GM19351 (cell line): ENCODE results near the gene CCT5.
"Not testable (repeated sequence)": the region's sequence is repeated elsewhere in the genome, so short reads cannot be mapped to it uniquely, and the experiment has no call there.

ENCODE experiments used
- ATAC-seq: cut with Tn5 transposase; IDR thresholded peaks from one replicate; pipeline ENCODE4 v1.9.1; 2021; ENCODE audit warnings: mild to moderate bottlenecking, moderate library complexity; ENCODE audit not compliant: unreplicated experiment

CCT5 gene

DNA sequence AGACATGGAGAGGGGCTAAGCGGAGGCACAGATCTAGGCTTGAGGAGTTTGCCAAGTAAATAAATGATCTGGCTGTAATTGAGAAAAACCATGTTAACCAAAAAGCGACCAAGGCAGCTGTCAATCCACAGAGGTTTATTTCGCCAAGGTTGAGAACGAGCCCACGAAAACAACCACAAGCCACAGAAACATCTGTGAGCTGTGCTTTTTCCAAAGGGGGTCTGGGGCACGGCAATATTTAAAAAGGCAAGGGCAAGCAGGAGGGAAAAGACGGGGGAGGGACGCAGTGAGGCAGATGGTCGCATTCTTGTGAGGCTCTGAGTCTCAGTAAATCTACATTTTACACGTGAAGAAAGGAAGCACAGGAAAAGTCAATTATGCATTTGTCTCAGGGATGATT is 25.4 kb downstream of the CCT5 start:
- no peak for ATAC-seq

- no peak for ATAC-seq
These were observed 25.9 kb downstream of the CCT5 start for GRCh38 chr5:10275991-10276390.

DNA sequence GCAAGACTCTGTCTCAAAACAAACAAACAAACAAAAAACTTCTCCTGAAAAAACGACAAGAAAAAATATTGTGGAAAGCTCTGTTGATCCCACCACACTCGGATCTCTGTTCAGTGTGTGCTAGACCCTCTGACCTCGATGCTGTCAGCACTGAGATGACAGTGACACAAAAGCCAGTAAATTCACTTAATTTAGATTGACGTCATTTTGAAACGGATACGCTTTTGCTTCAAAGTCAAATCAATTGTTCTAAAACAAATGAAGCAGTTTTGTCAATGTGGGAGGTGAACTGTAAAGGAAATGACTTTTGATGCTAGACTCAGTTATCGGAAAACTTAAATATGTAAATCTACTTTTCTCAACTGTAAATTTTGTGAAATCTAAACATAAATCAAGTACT is 26.6 kb downstream of the CCT5 start:
- no peak for ATAC-seq

GRCh38 chr5:10277773-10278630 is 27.9 kb downstream of the CCT5 start:
- ATAC-seq: no peak

GRCh38 chr5:10278658-10279279 is 28.7 kb downstream of the CCT5 start:
- ATAC-seq: no peak

GRCh38 chr5:10279328-10279727 is 29.2 kb downstream of the CCT5 start:
- ATAC-seq: no peak

DNA sequence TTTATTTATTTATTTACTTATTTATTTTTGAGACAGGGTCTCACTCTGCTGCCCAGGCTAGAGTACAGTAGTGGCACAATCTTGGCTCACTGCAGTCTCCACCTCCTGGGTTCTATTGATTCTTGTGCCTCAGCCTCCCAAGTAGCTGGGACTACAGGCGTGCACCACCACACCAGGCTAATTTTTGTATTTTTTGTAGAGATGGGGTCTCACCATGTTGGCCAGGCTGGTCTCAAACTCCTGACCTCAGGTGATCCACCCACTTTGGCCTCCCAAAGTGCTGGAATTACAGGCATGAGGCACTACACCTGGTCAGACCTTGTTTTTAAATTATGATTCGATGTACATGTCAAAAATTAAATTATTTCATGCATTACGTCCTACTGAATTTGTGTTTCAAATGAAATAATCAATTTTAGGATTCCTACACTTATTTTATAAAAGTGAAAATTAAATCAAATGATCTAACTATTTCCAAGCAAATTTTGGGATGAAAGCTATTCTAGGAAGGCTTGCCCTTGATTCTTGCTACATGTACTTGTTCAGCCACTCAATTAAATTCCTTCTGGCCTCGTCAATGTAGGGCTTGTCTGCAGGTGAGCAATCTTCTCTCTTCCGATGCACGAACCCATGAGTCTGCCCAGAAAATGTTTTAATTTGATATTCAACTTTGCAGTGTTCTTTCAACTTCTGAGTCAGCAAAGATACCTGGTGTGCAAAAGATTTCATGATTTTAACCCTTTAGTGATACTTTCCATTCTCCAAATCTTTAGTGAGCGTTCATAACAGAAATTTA is 30.0 kb downstream of the CCT5 start:
- no peak for ATAC-seq

DNA sequence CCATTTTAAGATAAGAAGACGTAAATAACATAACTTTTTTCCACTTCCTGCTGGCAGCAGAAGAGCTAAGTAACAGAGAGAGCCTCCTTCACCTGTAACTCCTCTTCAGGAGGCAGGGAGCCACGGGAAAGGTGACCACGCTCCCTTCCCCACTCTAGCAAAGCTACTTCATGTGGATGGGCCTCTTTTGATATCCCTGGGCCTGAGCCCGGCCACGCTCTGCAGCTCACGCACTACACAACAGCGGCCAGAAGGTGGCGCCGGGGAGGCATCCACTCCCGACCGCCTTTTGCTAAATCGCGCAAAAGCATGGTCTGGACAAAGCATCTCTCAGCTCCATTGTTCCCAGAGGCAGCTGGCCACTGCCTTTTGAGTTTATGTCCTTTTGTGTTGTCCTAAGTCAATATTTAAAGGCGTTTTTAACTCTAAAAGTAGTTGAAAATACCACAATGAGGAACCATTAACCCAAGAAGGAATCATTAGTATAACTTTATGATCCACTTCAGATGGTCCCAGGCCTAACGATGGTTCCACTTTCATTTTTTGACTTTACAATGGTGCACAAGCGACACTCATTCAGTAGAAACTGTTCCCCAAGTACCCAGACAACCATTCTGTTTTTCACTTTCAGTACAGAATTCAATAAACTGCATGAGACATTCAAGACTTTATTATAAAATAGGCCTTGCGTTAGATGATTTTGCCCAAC is 34.0 kb downstream of the CCT5 start:
- ATAC-seq: peak; percentile 97

- not testable (repeated sequence) for ATAC-seq
These were observed 35.3 kb downstream of the CCT5 start for GRCh38 chr5:10285362-10285761.

DNA sequence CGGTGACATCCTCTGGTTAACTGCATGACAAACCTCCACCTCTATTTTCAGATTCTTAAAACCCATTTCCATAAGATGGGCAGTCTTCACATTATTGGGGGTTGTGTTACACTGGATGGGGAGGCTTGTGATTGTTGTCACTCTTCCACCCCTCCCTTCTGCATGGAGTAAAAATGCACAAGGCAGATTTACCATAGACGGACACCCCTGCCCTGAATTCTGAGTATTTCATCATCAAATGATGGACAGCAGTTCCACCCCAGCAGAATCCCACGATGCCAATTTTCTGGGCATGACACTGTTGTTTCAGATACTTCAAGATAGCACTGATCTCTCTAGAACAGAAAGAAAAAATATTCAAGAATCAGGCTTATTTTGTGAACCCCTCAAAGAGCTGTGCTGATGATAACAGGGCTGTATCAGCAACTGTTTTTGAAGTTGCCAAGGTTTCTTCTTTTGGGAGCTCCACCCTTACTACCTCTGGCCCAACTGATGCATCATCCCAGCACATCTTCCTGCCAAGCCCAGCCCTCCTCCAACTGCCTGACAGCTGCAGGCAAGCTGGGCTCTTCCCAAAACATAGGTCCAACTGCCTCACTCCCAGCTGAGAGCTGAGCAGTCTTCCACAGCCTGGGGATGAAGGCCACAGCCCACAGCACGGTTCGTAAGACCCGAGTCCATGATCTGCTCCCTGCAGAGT is 36.2 kb downstream of the CCT5 start:
- ATAC-seq: no peak

GRCh38 chr5:10286862-10287227 is 36.8 kb downstream of the CCT5 start:
- no peak for ATAC-seq

DNA sequence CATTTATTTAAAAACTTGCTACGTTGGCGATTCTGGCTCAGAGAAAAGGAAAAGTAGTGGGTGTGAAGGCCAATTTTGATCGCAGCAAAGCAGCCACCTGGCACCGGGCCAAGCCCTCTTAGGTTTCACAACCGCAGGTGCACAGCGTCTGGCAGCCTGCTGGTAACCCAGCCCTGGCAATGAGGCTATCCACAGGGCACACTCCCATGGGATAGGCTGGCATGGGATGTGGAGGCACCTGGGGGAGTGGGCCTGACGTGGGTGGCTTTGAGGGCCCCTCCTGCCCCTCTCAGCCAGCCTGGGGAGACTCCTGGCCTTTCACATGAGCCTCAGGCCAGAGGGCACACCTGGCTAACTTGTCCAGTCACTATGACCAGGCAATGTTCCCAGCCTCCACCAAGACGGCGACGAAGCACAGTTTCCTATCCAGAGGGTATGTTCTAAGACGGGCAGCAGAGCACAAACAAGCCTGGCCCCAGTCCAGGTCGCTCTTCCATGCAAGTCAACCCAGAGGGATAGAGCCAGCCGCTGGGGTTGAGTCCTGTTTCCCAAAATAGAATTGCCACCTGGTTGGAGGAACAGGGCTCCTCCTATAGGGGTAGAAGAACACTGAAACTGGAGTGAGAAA is 38.6 kb downstream of the CCT5 start:
- peak; percentile 32 for ATAC-seq

DNA sequence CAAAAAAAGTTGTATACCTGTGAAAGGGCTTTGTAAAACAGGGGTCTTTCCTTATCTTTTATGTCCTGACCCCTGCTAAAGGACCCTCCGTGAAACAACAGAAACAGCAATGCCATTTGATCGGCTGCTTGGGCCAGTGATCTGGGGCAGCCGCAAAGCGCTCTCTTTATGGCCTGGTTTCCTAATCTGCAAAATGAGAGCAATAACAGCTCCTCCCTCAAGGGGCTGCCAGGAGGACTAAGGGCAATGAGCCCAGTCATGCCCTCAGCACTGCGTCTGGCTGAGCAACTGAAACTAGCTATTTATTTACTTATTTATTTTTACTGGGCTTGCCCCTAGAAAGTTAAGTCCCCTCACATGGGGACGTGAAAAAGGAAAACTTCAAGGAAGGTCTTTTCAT is 39.3 kb downstream of the CCT5 start:
- ATAC-seq: no peak

GRCh38 chr5:10289991-10290390 is 39.9 kb downstream of the CCT5 start:
- no peak for ATAC-seq

GRCh38 chr5:10290438-10290837 is 40.4 kb downstream of the CCT5 start:
- ATAC-seq: no peak

DNA sequence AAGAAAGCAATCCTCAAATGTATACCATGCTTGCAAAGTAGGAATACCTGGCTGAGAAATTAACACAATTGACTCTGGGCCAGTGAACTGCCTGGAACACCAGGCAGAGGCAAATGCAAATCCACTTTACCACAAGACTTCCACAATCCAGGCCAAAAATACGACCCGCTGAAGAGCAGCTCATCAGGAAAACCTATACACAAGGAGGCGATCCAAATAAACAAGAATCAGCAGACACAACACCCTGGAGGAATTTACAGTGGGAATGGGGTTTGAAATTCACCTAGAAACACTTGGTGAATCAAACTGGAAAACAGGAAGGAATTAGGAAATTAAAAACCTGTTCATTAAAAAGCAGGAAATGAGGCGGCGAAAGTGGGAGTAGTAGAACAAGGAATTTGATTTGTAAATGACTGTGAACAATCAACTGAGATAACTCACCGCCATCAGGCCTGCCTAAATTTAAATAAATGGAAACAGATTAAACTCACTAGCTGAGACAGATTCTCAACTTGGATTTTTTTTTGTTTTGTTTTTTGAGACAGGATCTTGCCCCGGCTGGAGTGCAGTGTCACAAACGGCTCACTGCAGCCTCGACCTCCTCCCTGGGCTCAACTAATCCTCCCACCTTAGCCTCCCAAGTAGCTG is 41.7 kb downstream of the CCT5 start:
- no peak for ATAC-seq

DNA sequence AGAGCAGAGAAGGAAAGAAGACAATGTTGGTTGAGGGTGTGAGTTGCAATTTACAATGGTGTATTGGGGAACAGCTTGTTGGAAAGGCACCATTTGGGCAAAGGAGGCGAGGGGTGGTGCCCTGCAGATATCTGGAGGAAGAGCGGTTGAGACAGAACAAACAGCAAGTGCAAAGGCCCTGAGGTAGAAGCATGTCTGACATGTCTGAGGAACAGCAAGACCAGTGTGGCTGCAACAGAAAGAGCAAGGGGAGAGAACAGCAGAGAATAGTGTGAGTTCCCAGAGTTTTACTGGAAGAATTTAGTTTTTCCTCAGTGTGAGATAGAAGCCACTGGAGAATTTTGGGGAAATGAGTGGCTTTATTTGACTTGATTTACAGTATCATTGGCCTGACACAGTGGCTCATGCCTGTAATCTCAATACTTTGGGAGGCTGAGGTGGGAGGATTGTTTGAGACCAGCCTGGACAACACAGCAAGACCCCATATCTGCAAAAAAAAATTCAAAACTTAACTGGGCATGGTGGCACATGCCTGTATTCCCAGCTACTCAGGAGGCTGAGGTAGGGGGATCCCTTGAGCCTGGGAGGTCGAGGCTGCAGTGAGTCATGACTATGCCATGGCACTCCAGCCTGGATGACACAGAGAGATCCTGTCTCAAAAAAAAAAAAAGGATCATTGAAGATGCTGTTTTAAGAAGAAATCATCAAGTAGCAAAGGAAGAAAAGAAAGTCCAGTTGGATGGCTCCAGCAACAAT is 44.0 kb downstream of the CCT5 start:
- no peak for ATAC-seq

DNA sequence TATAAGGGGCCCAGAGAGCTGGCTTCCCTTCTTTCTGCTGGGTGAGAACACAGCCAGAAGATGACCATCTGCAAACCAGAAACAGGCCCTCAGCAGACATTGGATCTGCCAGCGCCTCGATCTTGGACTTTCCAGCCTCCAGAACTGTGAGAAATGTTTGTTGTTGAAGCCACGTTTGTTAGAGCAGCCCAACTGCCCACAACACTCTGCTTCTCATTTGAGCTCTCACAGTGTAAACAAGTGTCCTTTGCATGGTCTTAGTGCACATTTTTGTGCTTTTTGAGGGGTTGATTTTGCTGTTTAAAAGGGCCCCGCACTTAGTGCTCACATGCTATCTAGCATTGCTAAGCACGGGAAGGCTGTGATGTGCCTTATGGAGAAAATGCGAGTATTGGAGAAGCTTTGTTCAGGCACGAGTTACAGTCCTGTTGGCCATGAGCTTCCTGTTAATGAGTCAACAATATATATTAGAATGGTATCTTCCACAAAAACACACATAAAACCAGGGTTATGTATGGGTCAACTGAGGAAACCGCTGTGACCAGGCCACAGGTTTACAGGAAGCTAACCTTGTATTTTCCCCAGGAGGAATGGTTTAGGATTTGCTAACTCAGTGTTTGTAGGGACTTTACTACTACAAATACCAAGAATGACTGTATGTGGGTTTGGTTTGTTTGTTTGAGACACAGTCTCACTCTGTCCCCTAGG is 45.7 kb downstream of the CCT5 start:
- ATAC-seq: no peak
